HG03457 (cell line): ENCODE measurements around the gene AP1G1.
A peak's percentile ranks its signal among the peaks of the same experiment; 100 is the strongest.
"Not testable (repeated sequence)": the region's sequence is repeated elsewhere in the genome, so short reads cannot be mapped to it uniquely, and the experiment has no call there.

Experiments used
- ATAC-seq: cut with Tn5 transposase; IDR thresholded peaks from one replicate; pipeline ENCODE4 v1.9.1; 2021; ENCODE audit warnings: moderate number of reproducible peaks; ENCODE audit not compliant: unreplicated experiment

Gene AP1G1

DNA sequence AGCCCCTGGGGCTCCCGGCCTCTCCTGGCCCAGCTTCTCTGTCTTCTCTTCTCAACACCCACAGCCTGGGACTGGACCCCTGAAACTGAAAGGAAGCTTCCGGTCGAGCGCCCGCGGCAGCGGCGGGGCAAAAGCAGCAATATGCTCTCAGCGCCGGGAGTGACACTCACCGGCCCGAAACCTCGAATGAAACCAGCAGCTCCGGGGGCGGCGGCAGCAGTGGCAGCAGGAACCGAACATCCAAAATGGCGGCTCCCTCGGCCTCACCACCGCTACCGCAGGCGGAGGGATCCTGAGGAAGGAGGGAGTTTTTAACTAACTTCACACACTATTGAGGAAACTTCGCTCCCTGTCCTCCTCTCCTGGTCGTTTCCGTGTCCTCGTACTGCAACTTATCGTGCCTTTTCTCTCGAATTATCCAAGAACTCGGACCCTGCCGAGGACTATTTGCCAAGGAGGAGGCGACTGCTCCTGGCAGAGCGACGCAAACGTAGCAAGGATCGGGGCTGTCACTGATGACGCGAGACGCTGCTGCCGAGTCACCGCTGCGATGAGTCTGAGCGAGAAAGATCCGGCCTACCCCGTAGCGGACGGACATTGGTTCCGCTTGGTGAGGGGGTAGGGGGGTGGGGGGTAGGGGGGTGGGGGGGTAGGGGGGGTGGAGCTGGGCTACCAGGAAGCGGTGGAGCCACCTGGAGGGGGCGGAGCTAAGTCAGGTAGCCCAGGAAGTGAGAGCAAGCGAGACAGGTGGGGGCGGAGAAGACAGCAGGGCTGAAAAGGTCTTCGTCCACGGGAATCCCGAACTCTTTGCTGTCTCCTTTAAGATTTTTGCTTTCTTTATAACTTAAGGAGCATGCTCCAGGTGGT lies at the start of gene AP1G1:
Gene AP1G1, minus strand, starts transcription at position 242 of the 867 bp plus-strand sequence. CDS start 19,355 bp downstream, outside the sequence.
- peak; percentile 63 for ATAC-seq

DNA sequence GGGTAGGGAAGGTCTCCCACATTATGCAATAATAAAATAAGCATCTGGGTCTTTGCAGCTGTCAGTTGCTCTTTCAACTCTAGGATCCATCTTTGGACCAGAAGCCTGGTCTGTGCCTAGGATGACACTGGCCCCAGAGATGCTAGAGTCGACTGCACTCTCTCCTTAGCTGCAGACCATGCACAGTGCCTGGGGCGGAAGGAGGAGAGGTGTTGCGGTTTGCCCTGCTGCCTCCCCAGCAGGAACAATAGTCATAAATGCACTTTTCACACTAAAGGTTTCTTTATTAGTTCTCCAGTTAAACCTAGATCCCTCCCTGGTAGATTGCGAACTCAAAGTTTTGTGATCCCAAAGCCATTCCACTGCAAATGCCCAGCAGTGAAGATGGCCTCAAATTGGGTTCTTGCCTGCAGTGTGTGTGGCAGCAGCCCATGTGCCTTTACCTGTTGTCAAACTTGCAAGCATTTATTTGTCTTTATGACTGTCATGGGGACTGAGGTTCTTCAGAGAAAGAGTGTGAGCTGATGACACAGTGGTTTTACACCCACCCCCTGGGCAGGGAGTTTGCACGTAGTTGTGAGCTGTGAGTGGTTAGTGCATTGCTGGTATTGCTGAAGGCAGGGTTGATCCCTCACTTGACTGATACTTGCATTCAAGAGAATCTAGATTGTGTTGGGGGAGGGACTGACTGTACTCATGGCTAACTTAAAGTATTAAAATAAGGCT lies 47.5 kb upstream of the AP1G1 start:
- ATAC-seq: no peak

DNA sequence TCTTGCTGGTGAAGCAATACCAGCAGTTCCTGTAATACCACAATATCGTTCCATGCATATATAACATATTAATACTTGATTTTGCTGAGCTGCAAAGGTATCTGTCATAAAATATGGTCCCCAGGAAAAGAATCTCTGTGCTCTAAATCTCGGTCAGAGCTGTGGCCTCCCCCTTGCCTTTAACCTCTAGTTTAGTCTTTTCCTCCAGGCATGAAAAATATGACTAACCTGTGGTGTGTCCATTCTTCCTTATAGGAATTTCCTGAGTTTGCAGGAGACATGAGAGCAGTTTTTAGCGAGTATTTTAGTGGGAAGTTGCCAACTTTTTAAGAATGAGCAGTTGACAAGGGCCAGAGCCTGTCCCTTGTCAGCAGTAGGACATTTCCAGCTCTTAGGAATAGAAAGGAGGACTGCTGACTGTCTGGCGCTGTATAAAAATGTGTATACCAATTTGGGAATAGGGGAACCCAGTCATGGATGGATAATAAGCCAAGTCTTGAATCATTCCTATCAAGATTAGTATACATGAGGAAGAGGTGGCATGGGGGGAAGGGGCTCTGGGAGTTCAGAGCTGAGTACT lies 45.8 kb upstream of the AP1G1 start:
- ATAC-seq: no peak

DNA sequence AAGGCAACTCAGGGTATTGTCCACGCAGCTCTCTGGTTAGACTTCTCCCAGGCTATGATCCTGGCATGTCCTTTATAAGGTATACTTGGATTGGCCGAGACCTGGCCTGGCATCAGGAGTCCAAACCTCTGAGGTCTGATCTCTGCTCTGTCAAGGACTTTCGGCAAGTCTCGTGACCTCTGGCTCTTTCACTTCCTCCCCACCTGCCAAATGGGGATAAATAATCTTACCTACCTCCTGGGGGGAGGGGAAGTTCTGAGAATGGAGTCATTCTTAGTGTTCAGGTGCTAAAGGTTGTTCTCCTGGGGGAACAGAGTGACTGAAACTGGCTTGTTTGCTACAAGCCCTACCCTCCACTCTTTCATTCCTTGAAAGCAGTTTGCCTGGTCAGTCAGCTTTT lies 44.8 kb upstream of the AP1G1 start:
- ATAC-seq: no peak

DNA sequence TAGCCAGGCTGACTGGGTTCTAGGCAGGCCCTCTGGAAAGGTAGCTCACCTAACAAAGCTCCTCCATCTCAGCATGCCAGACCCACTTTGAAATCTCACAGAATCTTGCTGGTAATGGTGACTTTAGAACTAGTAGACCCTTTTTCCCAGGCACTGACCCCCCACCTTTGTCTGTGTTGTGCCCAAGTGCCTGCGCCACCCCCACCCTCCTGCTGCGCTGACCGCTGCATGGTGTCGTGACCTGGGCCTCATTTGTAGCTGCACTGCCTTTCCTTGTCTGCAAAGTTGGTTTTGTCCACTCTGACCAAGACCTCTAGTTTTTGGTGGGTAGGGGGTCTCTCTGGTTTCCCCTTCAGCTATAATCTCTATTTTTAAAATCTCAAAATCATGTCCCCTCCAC lies 43.9 kb upstream of the AP1G1 start:
- no peak for ATAC-seq

GRCh38 chr16:71852158-71852557 lies 43.5 kb upstream of the AP1G1 start:
- no peak for ATAC-seq

GRCh38 chr16:71851746-71852145 lies 43.1 kb upstream of the AP1G1 start:
- no peak for ATAC-seq

- no peak for ATAC-seq
These were observed 40.0 kb upstream of the AP1G1 start for GRCh38 chr16:71848622-71849021.

DNA sequence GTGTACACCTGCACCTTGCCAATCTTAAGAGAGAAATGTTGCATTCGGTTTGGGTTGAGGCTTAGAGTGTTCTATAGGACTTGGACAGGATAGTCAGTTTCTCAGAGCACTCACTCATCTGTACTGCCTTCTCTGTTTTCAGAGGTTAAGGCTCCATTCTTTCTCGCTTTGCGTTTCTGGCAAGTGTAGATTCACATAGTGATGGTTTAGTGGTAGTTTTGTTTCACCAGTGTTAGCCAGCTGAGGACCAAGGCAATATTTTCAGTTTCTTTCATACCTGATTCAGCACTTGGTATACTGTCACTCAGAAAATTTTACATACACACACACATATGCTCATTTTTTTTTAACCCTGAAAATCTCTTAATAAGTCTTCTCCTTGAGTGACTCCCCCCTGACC lies 38.5 kb upstream of the AP1G1 start:
- no peak for ATAC-seq

- no peak for ATAC-seq
These were observed 37.8 kb upstream of the AP1G1 start for GRCh38 chr16:71846431-71846830.

DNA sequence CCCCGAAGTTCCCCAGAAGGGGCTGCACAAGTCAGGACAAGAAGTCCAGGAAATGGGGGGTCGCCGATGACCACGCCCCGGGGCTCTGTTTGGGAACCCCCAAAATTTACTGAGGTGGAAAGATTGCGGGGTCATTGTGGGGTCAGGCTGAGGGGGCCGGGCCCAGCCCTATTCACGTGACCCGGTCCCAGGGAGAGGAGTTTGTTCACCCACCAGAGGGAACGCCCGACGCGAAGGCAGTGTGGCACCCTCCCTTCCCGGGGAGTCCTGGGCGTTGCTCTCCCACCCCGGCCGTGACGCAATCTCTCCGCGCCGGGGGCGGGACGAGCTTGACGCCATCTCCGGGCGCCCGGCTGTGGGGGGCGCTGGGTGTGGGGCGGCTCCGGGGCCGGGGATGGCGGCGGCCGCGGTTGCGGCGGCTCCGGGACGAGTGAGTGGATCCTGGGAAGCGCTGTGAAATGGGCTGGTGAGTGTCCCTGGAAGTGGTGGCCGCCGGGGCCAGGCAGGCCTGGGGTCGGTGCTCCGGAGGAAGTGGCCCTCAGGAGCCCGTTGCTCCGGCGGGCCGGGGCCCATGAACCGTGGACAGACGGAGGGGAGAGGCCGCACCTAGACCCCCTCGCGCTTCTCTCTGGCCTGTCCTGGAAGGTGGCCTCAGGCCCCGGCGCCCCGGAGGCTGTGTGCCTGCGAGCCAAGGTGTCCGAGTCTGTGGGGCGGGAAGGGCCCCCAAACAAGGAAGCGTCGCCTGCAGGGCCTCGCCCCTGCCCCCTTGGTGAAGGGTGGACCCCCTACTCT lies 37.2 kb upstream of the AP1G1 start, which contains the start of gene ATXN1L:
Gene ATXN1L, plus strand, starts transcription at position 338 of the 792 bp plus-strand sequence. CDS start 3,765 bp downstream, outside the sequence.
- peak; percentile 62 for ATAC-seq

GRCh38 chr16:71843572-71843971 lies 34.9 kb upstream of the AP1G1 start:
- ATAC-seq: no peak

- no peak for ATAC-seq
These were observed 31.4 kb upstream of the AP1G1 start for GRCh38 chr16:71840052-71840451.

GRCh38 chr16:71837150-71837549 lies 28.5 kb upstream of the AP1G1 start:
- ATAC-seq: no peak

GRCh38 chr16:71834291-71834690 lies 25.7 kb upstream of the AP1G1 start:
- ATAC-seq: no peak

DNA sequence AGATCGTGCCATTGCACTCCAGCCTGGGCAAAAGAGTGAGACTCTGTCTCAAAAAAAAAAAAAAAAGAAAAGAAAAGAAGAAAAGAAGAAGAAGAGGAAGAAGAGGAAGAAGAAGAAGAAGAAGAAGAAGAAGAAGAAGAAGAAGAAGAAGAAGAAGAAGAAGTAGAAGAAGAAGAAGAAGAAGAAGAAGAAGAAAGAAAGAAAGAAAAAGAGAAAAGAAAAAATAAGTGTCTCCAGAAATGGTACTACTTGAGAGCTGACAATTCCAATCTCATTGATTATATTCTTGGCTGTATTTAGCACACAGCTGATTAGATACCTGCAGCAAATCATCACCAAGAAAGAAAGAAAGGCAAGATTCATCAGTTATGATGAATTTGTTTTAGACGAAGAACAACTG lies 23.5 kb upstream of the AP1G1 start:
- not testable (repeated sequence) for ATAC-seq

- not testable (repeated sequence) for ATAC-seq
These were observed 23.1 kb upstream of the AP1G1 start for GRCh38 chr16:71831698-71832097.

DNA sequence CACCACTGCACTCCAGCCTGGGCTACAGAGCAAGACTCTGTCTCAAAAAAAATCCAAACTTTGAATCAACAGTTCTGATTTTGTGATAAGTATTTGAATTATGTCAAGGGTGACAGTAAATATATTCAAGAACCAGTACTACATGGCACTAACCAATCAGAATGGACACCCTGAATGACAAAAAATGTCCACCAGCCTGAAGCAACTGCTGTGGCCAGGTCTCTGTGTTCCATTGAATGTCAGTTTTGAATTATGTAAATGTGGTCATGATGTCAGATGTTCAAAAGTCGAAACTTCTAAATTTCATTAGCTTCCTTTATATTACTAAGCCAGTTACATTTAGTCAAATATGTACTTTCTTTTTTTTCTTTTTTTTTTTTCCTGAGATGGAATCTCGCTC lies 21.7 kb upstream of the AP1G1 start:
- ATAC-seq: no peak

GRCh38 chr16:71826533-71827017 lies 17.9 kb upstream of the AP1G1 start:
- ATAC-seq: no peak

- not testable (repeated sequence) for ATAC-seq
These were observed 8.5 kb upstream of the AP1G1 start for GRCh38 chr16:71817155-71817500.
